Panc1 (cell line): ENCODE measurements around the gene SPRYD4. TPM values are rescaled to one million over a fixed set of nuclear protein-coding genes. Genes with fewer than 3 reads are reported as not detected.

Experiments used
- ATAC-seq: fragments of 200-7000 bp; cut with Tn5 transposase; 2 replicates; pipeline ENCODE4 v1.9.1; 2020; ENCODE audit warnings: mild to moderate bottlenecking, moderate library complexity
- BruUV-seq: library from RNA; stranded (reverse); fragments of 400-500 nt; replicated peaks from 2 replicates; lab custom pipeline; 2021; lab: Mats Ljungman, UMichigan
- CTCF ChIA-PET: fragments of 300-600 bp; sonication (Branson Sonifier 250); formaldehyde crosslinking; loops from one replicate; lab custom pipeline; 2022; ENCODE audit warnings: antibody characterized with exemption; lab: Charles Lee
- POLR2A ChIA-PET: fragments of 300-600 bp; sonication (Branson Sonifier 250); formaldehyde crosslinking; loops from one replicate; lab custom pipeline; 2022; ENCODE audit warnings: antibody characterized with exemption; lab: Charles Lee
- DNase-seq: peaks from one replicate; pipeline ENCODE4 v3.0.0-alpha.2; 2010; ENCODE audit warnings: low read depth, low spot score
- H3K27ac ChIP-seq: 2 replicates; pipeline ENCODE4 v1.5.1; 2011; ENCODE audit warnings: mild to moderate bottlenecking, low read length, inconsistent platforms
- H3K27me3 ChIP-seq: fragments of 200-500 bp; sonication (Bioruptor generic); 2 replicates; pipeline ENCODE4 v1.6.0; 2014; ENCODE audit warnings: low read length, inconsistent platforms; ENCODE audit not compliant: control insufficient read depth, insufficient read depth
- H3K36me3 ChIP-seq: fragments of 200-500 bp; sonication (Bioruptor generic); 2 replicates; pipeline ENCODE4 v1.5.1; 2014; ENCODE audit warnings: inconsistent platforms, mild to moderate bottlenecking, low read length, moderate library complexity; ENCODE audit not compliant: control insufficient read depth, insufficient read depth
- H3K4me1 ChIP-seq: 2 replicates; pipeline ENCODE4 v1.5.1; 2011; ENCODE audit warnings: inconsistent platforms, mild to moderate bottlenecking, low read length, moderate library complexity; ENCODE audit not compliant: control insufficient read depth, insufficient read depth
- H3K4me3 ChIP-seq, 2 experiments: 2 replicates each; pipeline ENCODE4 v1.5.1; 2011 to 2012; ENCODE audit warnings: low read depth in 2 of 2, low read length in 2 of 2, mild to moderate bottlenecking in 2 of 2, inconsistent platforms in 1 of 2, moderate library complexity in 1 of 2
- H3K9me3 ChIP-seq: fragments of 200-500 bp; sonication (Bioruptor generic); 2 replicates; pipeline ENCODE4 v1.5.1; 2014; ENCODE audit warnings: low read depth, mild to moderate bottlenecking, inconsistent platforms, low read length, moderate library complexity; ENCODE audit not compliant: control insufficient read depth, insufficient read depth
- POLR2AphosphoS5 ChIP-seq: IDR thresholded peaks from 2 replicates; pipeline ENCODE4 v1.6.1; 2012; ENCODE audit warnings: mild to moderate bottlenecking, low read depth, low read length, moderate library complexity
- SIN3A ChIP-seq: IDR thresholded peaks from 2 replicates; pipeline ENCODE4 v1.6.1; 2012; ENCODE audit warnings: low read depth, mild to moderate bottlenecking, low read length, moderate library complexity, borderline replicate concordance; ENCODE audit not compliant: insufficient read depth
- TCF7L2 ChIP-seq: IDR thresholded peaks from 2 replicates; pipeline ENCODE4 v1.6.1; 2011; ENCODE audit warnings: mild to moderate bottlenecking, low read depth, low read length, inconsistent platforms
- in situ Hi-C: cut with HindIII; loops from 2 replicates; pipeline ENCODE4 v1.10.0; 2016; ENCODE audit warnings: low sequenced_read_pairs, low pct_unique_long_range_greater_than_20kb
- intact Hi-C: fragments of 100-400 bp; cut with micrococcal nuclease; formaldehyde crosslinking; loops from one replicate; pipeline ENCODE4 v1.10.0; 2022; ENCODE audit not compliant: unreplicated experiment
- total RNA-seq: library from RNA; stranded (reverse); gene quantifications from one replicate; pipeline ENCODE4 v1.2.1, GENCODE V29; 2021; ENCODE audit not compliant: unreplicated experiment
- TF ChIP-seq, protein P1 (sequence below): fragments of 450-650 bp; IDR thresholded peaks from 2 replicates; pipeline ENCODE4 v1.5.1; 2017; ENCODE audit warnings: mild to moderate bottlenecking
- TF ChIP-seq, protein P2 (sequence below), 2 experiments: IDR thresholded peaks; 2 replicates each; pipeline ENCODE4 v1.6.1; 2011 to 2012; ENCODE audit warnings: low read depth in 2 of 2, control low read depth in 1 of 2, low read length in 1 of 2, mild to moderate bottlenecking in 1 of 2, moderate library complexity in 1 of 2; ENCODE audit not compliant: insufficient read depth in 1 of 2

SPRYD4 gene
- total RNA-seq, 1 experiment from 2014 or later: 3.7 TPM

DNA sequence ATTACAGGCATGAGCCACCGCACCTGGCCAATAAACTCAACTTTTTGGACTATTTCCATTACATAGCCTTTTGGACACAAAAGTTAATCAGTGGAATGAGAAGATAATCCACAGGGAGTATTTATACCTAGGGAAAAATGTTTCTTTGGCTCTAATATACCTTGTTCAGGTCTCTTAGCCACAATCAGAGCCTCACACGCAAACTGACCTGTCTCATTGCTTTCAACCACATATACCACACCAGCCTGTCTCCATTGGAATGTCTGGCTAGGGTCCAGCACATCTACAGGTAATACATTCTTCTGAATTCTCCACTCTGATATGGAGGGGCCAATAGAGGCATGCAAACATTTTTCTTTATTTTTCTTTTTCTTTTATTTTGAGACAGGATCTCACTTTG is 49.5 kb downstream of the SPRYD4 start:
- 0 out of 2 replicates have a peak, but pooled peaks cover 3% of the 10 kb centered on the region for H3K4me1 ChIP-seq
- H3K4me3 ChIP-seq: no peak overlapping the region
- no peaks in the 10 kb centered on the region for H3K27me3 ChIP-seq
- DNase-seq: no peak
- TF ChIP-seq, protein P1, sequence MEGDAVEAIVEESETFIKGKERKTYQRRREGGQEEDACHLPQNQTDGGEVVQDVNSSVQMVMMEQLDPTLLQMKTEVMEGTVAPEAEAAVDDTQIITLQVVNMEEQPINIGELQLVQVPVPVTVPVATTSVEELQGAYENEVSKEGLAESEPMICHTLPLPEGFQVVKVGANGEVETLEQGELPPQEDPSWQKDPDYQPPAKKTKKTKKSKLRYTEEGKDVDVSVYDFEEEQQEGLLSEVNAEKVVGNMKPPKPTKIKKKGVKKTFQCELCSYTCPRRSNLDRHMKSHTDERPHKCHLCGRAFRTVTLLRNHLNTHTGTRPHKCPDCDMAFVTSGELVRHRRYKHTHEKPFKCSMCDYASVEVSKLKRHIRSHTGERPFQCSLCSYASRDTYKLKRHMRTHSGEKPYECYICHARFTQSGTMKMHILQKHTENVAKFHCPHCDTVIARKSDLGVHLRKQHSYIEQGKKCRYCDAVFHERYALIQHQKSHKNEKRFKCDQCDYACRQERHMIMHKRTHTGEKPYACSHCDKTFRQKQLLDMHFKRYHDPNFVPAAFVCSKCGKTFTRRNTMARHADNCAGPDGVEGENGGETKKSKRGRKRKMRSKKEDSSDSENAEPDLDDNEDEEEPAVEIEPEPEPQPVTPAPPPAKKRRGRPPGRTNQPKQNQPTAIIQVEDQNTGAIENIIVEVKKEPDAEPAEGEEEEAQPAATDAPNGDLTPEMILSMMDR: no peak
- no peak for TF ChIP-seq SIN3A
- no peak for TF ChIP-seq POLR2AphosphoS5
- TF ChIP-seq TCF7L2: no peak
- TF ChIP-seq, protein P2, sequence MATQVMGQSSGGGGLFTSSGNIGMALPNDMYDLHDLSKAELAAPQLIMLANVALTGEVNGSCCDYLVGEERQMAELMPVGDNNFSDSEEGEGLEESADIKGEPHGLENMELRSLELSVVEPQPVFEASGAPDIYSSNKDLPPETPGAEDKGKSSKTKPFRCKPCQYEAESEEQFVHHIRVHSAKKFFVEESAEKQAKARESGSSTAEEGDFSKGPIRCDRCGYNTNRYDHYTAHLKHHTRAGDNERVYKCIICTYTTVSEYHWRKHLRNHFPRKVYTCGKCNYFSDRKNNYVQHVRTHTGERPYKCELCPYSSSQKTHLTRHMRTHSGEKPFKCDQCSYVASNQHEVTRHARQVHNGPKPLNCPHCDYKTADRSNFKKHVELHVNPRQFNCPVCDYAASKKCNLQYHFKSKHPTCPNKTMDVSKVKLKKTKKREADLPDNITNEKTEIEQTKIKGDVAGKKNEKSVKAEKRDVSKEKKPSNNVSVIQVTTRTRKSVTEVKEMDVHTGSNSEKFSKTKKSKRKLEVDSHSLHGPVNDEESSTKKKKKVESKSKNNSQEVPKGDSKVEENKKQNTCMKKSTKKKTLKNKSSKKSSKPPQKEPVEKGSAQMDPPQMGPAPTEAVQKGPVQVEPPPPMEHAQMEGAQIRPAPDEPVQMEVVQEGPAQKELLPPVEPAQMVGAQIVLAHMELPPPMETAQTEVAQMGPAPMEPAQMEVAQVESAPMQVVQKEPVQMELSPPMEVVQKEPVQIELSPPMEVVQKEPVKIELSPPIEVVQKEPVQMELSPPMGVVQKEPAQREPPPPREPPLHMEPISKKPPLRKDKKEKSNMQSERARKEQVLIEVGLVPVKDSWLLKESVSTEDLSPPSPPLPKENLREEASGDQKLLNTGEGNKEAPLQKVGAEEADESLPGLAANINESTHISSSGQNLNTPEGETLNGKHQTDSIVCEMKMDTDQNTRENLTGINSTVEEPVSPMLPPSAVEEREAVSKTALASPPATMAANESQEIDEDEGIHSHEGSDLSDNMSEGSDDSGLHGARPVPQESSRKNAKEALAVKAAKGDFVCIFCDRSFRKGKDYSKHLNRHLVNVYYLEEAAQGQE (IDR thresholded peaks at IDR 0.05; ENCODE audit: insufficient read depth in 1 of 2, low read depth in 2 of 2, low read length in 1 of 2): no peak
- intact Hi-C loops (no loop called here), in situ Hi-C loops (no loop called here)
- ChIA-PET CTCF (no interaction called here), POLR2A (interaction anchor here (0.5 kb wide), 1 partner anchor 15 kb away, joined by 3 read pairs; no protein-coding TSS in a partner anchor)
- ATAC-seq: no peak
- no peak overlapping the region for H3K27ac ChIP-seq
- no peaks in the 10 kb centered on the region for H3K9me3 ChIP-seq
- H3K36me3 ChIP-seq: no peaks in the 10 kb centered on the region; the same call in 1 of the 2 replicates
- BruUV-seq: no TSS peak

DNA sequence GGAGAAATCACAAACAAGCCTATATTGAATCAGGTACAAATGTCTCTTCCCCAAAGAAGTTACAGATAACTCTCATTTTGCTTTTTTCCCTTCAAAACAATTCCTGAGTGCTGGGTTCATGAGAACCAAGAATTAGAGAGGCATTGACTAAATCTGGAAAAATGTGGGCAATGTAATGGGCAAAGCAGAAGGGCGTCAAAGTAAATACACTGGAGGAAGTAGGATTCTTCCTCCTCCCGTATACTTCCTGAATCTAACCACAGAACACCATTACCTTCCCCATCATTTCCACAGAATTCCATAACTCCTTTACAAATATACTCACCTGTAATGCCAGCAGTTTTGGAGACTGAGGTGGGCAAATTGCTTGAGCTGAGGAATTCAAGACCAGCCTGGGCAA is 50.2 kb downstream of the SPRYD4 start:
- intact Hi-C loops (no loop called here), in situ Hi-C loops (no loop called here)
- Histone ChIP-seq H3K4me3 (no peak overlapping the region), H3K4me1 (0 out of 2 replicates have a peak, but pooled peaks cover 4% of the 10 kb centered on the region), H3K9me3 (no peaks in the 10 kb centered on the region), H3K36me3 (no peaks in the 10 kb centered on the region; the same call in 1 of the 2 replicates), H3K27me3 (no peaks in the 10 kb centered on the region), H3K27ac (no peak overlapping the region)
- DNase-seq (no peak), ATAC-seq (no peak)
- no TSS peak for BruUV-seq
- ChIA-PET CTCF (no interaction called here), POLR2A (no interaction called here)
- TF ChIP-seq, protein P2 (IDR thresholded peaks at IDR 0.05; ENCODE audit: insufficient read depth in 1 of 2, low read depth in 2 of 2, low read length in 1 of 2): no peak
- TF ChIP-seq SIN3A: no peak
- TF ChIP-seq, protein P1: no peak
- TF ChIP-seq TCF7L2: no peak
- no peak for TF ChIP-seq POLR2AphosphoS5
